Astrocyte (in vitro differentiated cells and primary cell): ENCODE results near the gene PRR7. TPM values are rescaled to one million over a fixed set of nuclear protein-coding genes. Genes with fewer than 3 reads are reported as not detected.

ENCODE experiments used
- DNase-seq: peaks from one replicate; pipeline ENCODE4 v3.0.0-alpha.2; 2010; ENCODE audit warnings: low read depth
- FAIRE-seq: peaks from 2 replicates; lab custom pipeline; 2011; peaks lifted over from hg19 to GRCh38; lab: Jason Lieb, UNC
- H2AFZ ChIP-seq: 2 replicates; pipeline ENCODE4 v1.6.0; 2012; ENCODE audit warnings: low read depth, low read length, inconsistent platforms
- H3K27ac ChIP-seq: 2 replicates; pipeline ENCODE4 v1.5.1; 2011; ENCODE audit warnings: low read depth, low read length, inconsistent platforms
- H3K27me3 ChIP-seq: 2 replicates; pipeline ENCODE4 v1.6.0; 2011; ENCODE audit warnings: low read length, inconsistent platforms; ENCODE audit not compliant: insufficient read depth
- H3K36me3 ChIP-seq: 2 replicates; pipeline ENCODE4 v1.5.1; 2011; ENCODE audit warnings: low read length, inconsistent platforms; ENCODE audit not compliant: insufficient read depth
- H3K4me1 ChIP-seq: 2 replicates; pipeline ENCODE4 v1.5.1; 2011; ENCODE audit warnings: low read length, inconsistent platforms; ENCODE audit not compliant: insufficient read depth
- H3K4me2 ChIP-seq: 2 replicates; pipeline ENCODE4 v1.6.0; 2012; ENCODE audit warnings: low read length, inconsistent platforms
- H3K4me3 ChIP-seq: 2 replicates; pipeline ENCODE4 v1.5.1; 2011; ENCODE audit warnings: low read depth, mild to moderate bottlenecking, low read length, inconsistent platforms; ENCODE audit not compliant: insufficient read depth
- H3K79me2 ChIP-seq: 2 replicates; pipeline ENCODE4 v1.6.0; 2012; ENCODE audit warnings: mild to moderate bottlenecking, low read length, inconsistent platforms; ENCODE audit not compliant: insufficient read depth
- H3K9ac ChIP-seq: 2 replicates; pipeline ENCODE4 v1.6.0; 2012; ENCODE audit warnings: mild to moderate bottlenecking, low read length, inconsistent platforms
- H3K9me3 ChIP-seq: 2 replicates; pipeline ENCODE4 v1.5.1; 2012; ENCODE audit warnings: low read depth, mild to moderate bottlenecking, low read length, inconsistent platforms; ENCODE audit not compliant: insufficient read depth
- H4K20me1 ChIP-seq: 2 replicates; pipeline ENCODE4 v1.6.0; 2012; ENCODE audit warnings: low read length, inconsistent platforms; ENCODE audit not compliant: insufficient read depth
- H3K27ac Mint-ChIP-seq: one replicate; pipeline ENCODE4 v1.8.0; 2021; ENCODE audit warnings: mild to moderate bottlenecking, mixed read lengths; ENCODE audit not compliant: unreplicated experiment
- H3K27me3 Mint-ChIP-seq: one replicate; pipeline ENCODE4 v1.8.0; 2021; ENCODE audit warnings: low read depth, mixed read lengths; ENCODE audit not compliant: unreplicated experiment
- H3K36me3 Mint-ChIP-seq: one replicate; pipeline ENCODE4 v1.8.0; 2021; ENCODE audit warnings: low read depth, mixed read lengths; ENCODE audit not compliant: unreplicated experiment
- H3K4me1 Mint-ChIP-seq: one replicate; pipeline ENCODE4 v1.8.0; 2021; ENCODE audit warnings: low read depth, mixed read lengths; ENCODE audit not compliant: unreplicated experiment
- H3K4me3 Mint-ChIP-seq: one replicate; pipeline ENCODE4 v1.8.0; 2021; ENCODE audit warnings: mild to moderate bottlenecking, moderate library complexity, mixed read lengths; ENCODE audit not compliant: unreplicated experiment
- H3K9me3 Mint-ChIP-seq: one replicate; pipeline ENCODE4 v1.8.0; 2021; ENCODE audit warnings: mild to moderate bottlenecking, mixed read lengths; ENCODE audit not compliant: unreplicated experiment
- EZH2 ChIP-seq: IDR thresholded peaks from 2 replicates; pipeline ENCODE4 v1.6.1; 2012; ENCODE audit warnings: mild to moderate bottlenecking, low read length, inconsistent platforms; ENCODE audit not compliant: insufficient read depth
- total RNA-seq: library from RNA; stranded (reverse); gene quantifications from 2 replicates; pipeline ENCODE4 v1.2.1, GENCODE V29; 2021
- TF ChIP-seq, protein P1 (sequence below): IDR thresholded peaks from 2 replicates; pipeline ENCODE4 v1.5.1; 2011; ENCODE audit warnings: low read depth, mild to moderate bottlenecking, inconsistent platforms, low read length, moderate library complexity; ENCODE audit not compliant: insufficient read depth

PRR7 gene
- total RNA-seq, 1 donor from 2014 or later, result 9.9 TPM

DNA sequence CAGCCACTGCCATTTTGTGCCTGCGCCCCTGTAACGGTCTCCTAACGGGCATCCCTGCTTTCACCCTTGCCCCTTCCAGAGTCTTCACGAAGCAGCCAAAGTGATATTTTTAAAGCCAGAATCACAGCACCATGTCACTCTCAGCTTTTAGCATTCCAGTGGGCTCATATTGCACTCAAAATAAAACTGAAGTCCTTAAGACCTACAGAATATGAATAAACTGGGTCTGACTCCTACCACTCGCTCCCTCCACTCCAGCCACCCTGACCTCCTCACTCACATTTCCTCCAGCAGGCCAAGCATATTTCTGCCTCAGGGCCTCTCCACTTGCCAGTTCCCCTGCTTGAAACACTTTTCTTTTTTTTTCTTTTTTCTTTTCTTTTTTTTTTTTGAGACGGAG is 53.2 kb downstream of the PRR7 start:
- H3K27ac ChIP-seq, result no peak overlapping the region
- peaks cover 27% of the 10 kb centered on the region for H3K79me2 ChIP-seq
- no peak overlapping the region for H3K4me3 ChIP-seq
- H3K4me2 ChIP-seq, result no peak overlapping the region
- Mint-ChIP-seq H3K4me3 (peak overlapping the region; percentile 63), H3K27me3 (no peaks in the 10 kb centered on the region), H3K36me3 (peaks cover 3% of the 10 kb centered on the region), H3K27ac (peak overlapping the region; percentile 34), H3K9me3 (no peaks in the 10 kb centered on the region), H3K4me1 (peaks cover 35% of the 10 kb centered on the region)
- peaks cover 3% of the 10 kb centered on the region for H3K36me3 ChIP-seq
- peaks cover 39% of the 10 kb centered on the region for H3K4me1 ChIP-seq
- H2AFZ ChIP-seq, result no peak overlapping the region
- H4K20me1 ChIP-seq, result peaks cover 6% of the 10 kb centered on the region
- H3K9ac ChIP-seq, result no peak overlapping the region
- FAIRE-seq (no peak), DNase-seq (no peak)
- no peaks in the 10 kb centered on the region for H3K27me3 ChIP-seq
- H3K9me3 ChIP-seq, result no peaks in the 10 kb centered on the region
- no peak for TF ChIP-seq EZH2
- TF ChIP-seq, protein P1, sequence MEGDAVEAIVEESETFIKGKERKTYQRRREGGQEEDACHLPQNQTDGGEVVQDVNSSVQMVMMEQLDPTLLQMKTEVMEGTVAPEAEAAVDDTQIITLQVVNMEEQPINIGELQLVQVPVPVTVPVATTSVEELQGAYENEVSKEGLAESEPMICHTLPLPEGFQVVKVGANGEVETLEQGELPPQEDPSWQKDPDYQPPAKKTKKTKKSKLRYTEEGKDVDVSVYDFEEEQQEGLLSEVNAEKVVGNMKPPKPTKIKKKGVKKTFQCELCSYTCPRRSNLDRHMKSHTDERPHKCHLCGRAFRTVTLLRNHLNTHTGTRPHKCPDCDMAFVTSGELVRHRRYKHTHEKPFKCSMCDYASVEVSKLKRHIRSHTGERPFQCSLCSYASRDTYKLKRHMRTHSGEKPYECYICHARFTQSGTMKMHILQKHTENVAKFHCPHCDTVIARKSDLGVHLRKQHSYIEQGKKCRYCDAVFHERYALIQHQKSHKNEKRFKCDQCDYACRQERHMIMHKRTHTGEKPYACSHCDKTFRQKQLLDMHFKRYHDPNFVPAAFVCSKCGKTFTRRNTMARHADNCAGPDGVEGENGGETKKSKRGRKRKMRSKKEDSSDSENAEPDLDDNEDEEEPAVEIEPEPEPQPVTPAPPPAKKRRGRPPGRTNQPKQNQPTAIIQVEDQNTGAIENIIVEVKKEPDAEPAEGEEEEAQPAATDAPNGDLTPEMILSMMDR, result no peak

DNA sequence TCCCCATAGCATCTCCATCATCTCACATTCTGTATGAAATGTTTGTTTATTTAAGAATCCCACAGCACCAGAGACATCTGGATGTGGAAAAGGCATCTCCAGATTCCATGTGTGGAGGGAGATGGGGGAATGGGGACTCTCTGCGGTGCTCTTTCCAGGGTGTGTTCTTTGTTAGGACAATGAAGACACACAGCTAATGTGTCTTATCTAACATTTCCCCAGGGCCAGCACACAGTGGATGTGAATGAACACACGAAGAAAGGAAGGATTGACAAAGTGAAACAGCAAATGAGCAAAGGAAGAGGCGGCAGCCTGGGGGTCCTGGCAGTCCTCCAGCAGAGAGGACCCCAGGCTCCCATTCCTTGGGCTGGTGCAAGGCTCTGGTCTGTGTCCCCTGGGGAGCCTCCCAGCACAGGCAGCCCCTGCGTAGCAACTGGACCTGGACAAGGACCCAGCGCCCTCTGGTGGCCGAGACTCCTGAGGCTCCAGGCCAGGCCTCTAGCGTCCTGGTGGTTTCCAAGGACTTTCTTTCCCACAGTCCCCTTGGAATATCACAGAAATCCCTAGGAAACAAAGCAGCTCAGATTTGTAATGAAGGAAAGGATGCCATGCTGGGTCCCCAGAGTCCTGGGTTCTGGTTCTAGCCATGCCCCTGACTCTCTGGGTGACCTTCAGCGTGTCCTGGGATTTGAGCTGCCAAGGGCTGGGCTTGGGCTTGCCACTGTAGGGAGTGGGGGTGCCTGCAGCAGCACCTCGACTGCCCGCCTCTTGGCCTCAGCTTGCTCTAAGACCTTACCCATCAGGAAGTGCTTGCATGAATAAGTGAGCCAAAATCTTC is 54.3 kb downstream of the PRR7 start:
- peak; percentile 70 for FAIRE-seq
- DNase-seq, result peak; percentile 62
- peak overlapping the region; percentile 57 for H3K4me2 ChIP-seq
- Mint-ChIP-seq H3K4me3 (peak overlapping the region; percentile 50), H3K27ac (peak overlapping the region; percentile 73), H3K27me3 (no peaks in the 10 kb centered on the region), H3K9me3 (no peaks in the 10 kb centered on the region), H3K36me3 (peaks cover 5% of the 10 kb centered on the region), H3K4me1 (peaks cover 33% of the 10 kb centered on the region)
- no peaks in the 10 kb centered on the region for H3K36me3 ChIP-seq
- H3K79me2 ChIP-seq, result peaks cover 16% of the 10 kb centered on the region
- H3K27ac ChIP-seq, result peak overlapping the region; percentile 39
- H3K9me3 ChIP-seq, result no peaks in the 10 kb centered on the region
- H3K4me1 ChIP-seq, result peaks cover 28% of the 10 kb centered on the region
- TF ChIP-seq EZH2, result no peak
- TF ChIP-seq, protein P1, result peak; percentile 95
- H4K20me1 ChIP-seq, result peaks cover 4% of the 10 kb centered on the region
- no peak overlapping the region for H3K4me3 ChIP-seq
- no peaks in the 10 kb centered on the region for H3K27me3 ChIP-seq
- H3K9ac ChIP-seq, result peak overlapping the region; percentile 46
- H2AFZ ChIP-seq, result no peak overlapping the region
